Measurements from ENCODE around the gene PLPPR5.
A peak's percentile ranks its signal among the peaks of the same experiment; 100 is the strongest.
"Not testable (repeated sequence)": the region's sequence is repeated elsewhere in the genome, so short reads cannot be mapped to it uniquely, and the experiment has no call there.

PLPPR5 gene
- 0 reads per million in 4 donors for total RNA-seq

GRCh38 chr1:99004861-99005442 lies at the start of gene PLPPR5:
Gene PLPPR5 (minus strand): TSS chr1:99004861. CDS start chr1:99004671, 190 bp downstream.
- DNase-seq, result peak in 2 of 5 donors; percentile 2 to 11

- DNase-seq, result no peak
Observed at GRCh38 chr1:99051611-99052283, 47.1 kb upstream of the PLPPR5 start.

GRCh38 chr1:99049745-99050144 lies 45.1 kb upstream of the PLPPR5 start:
- no peak for DNase-seq

GRCh38 chr1:99036746-99037145 lies 32.1 kb upstream of the PLPPR5 start:
- DNase-seq, result not testable (repeated sequence)

GRCh38 chr1:99018313-99018712 lies 13.7 kb upstream of the PLPPR5 start:
- no peak for DNase-seq

- DNase-seq, result no peak
Observed at GRCh38 chr1:99017655-99018054, 13.0 kb upstream of the PLPPR5 start.

GRCh38 chr1:99010679-99011078 lies 6.0 kb upstream of the PLPPR5 start:
- no peak for DNase-seq

GRCh38 chr1:99007366-99007765 lies 2.7 kb upstream of the PLPPR5 start:
- DNase-seq, result no peak

GRCh38 chr1:99005537-99005942 lies 879 bp upstream of the PLPPR5 start:
- no peak for DNase-seq

GRCh38 chr1:99004254-99004860 lies 304 bp downstream of the PLPPR5 start:
- DNase-seq, result peak; percentile 2 to 9 (median 8)

- DNase-seq, result peak in 1 of 5 donors; percentile 5
Observed at GRCh38 chr1:99003581-99004253, 944 bp downstream of the PLPPR5 start.

GRCh38 chr1:98992844-98993243 lies 11.8 kb downstream of the PLPPR5 start:
- no peak for DNase-seq

- peak in 1 of 5 donors; percentile 15 for DNase-seq
Observed at GRCh38 chr1:98991127-98992012, 13.3 kb downstream of the PLPPR5 start.

- DNase-seq, result no peak
Observed at GRCh38 chr1:98989556-98989907, 15.1 kb downstream of the PLPPR5 start.

GRCh38 chr1:98988904-98989555 lies 15.6 kb downstream of the PLPPR5 start:
- DNase-seq, result no peak

- no peak for DNase-seq
Observed at GRCh38 chr1:98985687-98986086, 19.0 kb downstream of the PLPPR5 start.

- DNase-seq, result no peak
Observed at GRCh38 chr1:98981917-98982513, 22.6 kb downstream of the PLPPR5 start.

- DNase-seq, result no peak
Observed at GRCh38 chr1:98979463-98979862, 25.2 kb downstream of the PLPPR5 start.

- DNase-seq, result no peak
Observed at GRCh38 chr1:98975810-98976209, 28.9 kb downstream of the PLPPR5 start.

- DNase-seq, result no peak
Observed at GRCh38 chr1:98975113-98975512, 29.5 kb downstream of the PLPPR5 start.

GRCh38 chr1:98969798-98970490 lies 34.7 kb downstream of the PLPPR5 start:
- no peak for DNase-seq
